Natural killer cell (primary cell): Measurements from ENCODE around the gene WDR45B. TPM values are rescaled to one million over a fixed set of nuclear protein-coding genes. Genes with fewer than 3 reads are reported as not detected.

Source experiments
- ATAC-seq, 3 donors: fragments of 150-1000 bp in 2 of 3; fragments of 200-7000 bp in 1 of 3; cut with Tn5 transposase; 1 replicate in 1 of 3; 2 replicates in 2 of 3; pipeline ENCODE4 v1.10.0; 2021; ENCODE audit warnings: mild to moderate bottlenecking in 2 of 3, moderate library complexity in 2 of 3
- DNase-seq, 2 donors: peaks; one replicate each; pipeline versions ENCODE4 v3.0.0 to v3.0.0-alpha.2; 2013 to 2021; ENCODE audit warnings: mixed read lengths in 1 of 2
- H3K27ac ChIP-seq: one replicate; pipeline ENCODE4 v1.5.1; 2013; ENCODE audit warnings: mild to moderate bottlenecking, low read length
- H3K27me3 ChIP-seq: one replicate; pipeline ENCODE4 v1.6.1; 2013; ENCODE audit warnings: low read length; ENCODE audit not compliant: control insufficient read depth, insufficient read depth
- H3K36me3 ChIP-seq: one replicate; pipeline ENCODE4 v1.6.1; 2013; ENCODE audit warnings: low read length; ENCODE audit not compliant: control insufficient read depth, insufficient read depth
- H3K4me1 ChIP-seq: one replicate; pipeline ENCODE4 v1.6.1; 2013; ENCODE audit warnings: low read length; ENCODE audit not compliant: control insufficient read depth, insufficient read depth
- H3K4me3 ChIP-seq: one replicate; pipeline ENCODE4 v1.5.1; 2013; ENCODE audit warnings: low read length
- H3K9me3 ChIP-seq: one replicate; pipeline ENCODE4 v1.6.1; 2013; ENCODE audit warnings: low read length; ENCODE audit not compliant: control insufficient read depth, insufficient read depth
- H3K27ac Mint-ChIP-seq, 2 donors: one replicate each; pipeline ENCODE4 v1.8.0; 2022; ENCODE audit warnings: mild to moderate bottlenecking in 2 of 2, mixed read lengths in 2 of 2, moderate library complexity in 1 of 2
- H3K27me3 Mint-ChIP-seq, 2 donors: one replicate each; pipeline ENCODE4 v1.8.0; 2022; ENCODE audit warnings: low read depth in 2 of 2, mixed read lengths in 2 of 2
- H3K36me3 Mint-ChIP-seq: one replicate; pipeline ENCODE4 v1.8.0; 2022; ENCODE audit warnings: mixed read lengths
- H3K4me1 Mint-ChIP-seq, 2 donors: one replicate each; pipeline ENCODE4 v1.8.0; 2022; ENCODE audit warnings: mixed read lengths in 2 of 2
- H3K4me3 Mint-ChIP-seq: one replicate; pipeline ENCODE4 v1.8.0; 2022; ENCODE audit warnings: mild to moderate bottlenecking, moderate library complexity, mixed read lengths
- H3K9me3 Mint-ChIP-seq, 2 donors: one replicate each; pipeline ENCODE4 v1.8.0; 2022; ENCODE audit warnings: mixed read lengths in 2 of 2
- WGBS: methylation state at CpG from one replicate; pipeline ENCODE4 v1.1.7; 2013; ENCODE audit warnings: missing lambda C conversion rate; ENCODE audit not compliant: insufficient coverage; 5-methylcytosine and 5-hydroxymethylcytosine counted together
- intact Hi-C: fragments of 100-400 bp; cut with micrococcal nuclease; formaldehyde crosslinking; loops from one replicate; pipeline ENCODE4 v1.14.2; 2022
- total RNA-seq, 4 donors: library from RNA; stranded (reverse); fragments of 120-200 nt in 1 of 4; gene quantifications; one replicate each; pipeline versions ENCODE4 v1.2.3 to v1.2.4, GENCODE V29; 2013 to 2022
- TF ChIP-seq, protein P1 (sequence below): fragments of 200-600 bp; IDR thresholded peaks from one replicate; pipeline ENCODE4 v1.8.0; 2022; ENCODE audit warnings: antibody characterized with exemption

The WDR45B gene
- total RNA-seq, 3 donors from 2014 or later (not counting 1 experiment from before 2014, with no cell fraction given) = 81.8 to 112 (median 94.6) TPM

GRCh38 chr17:82664701-82665182 lies 16.5 kb upstream of the WDR45B start:
- H3K9me3 Mint-ChIP-seq = no peaks in the 10 kb centered on the region
- H3K36me3 ChIP-seq = no peaks in the 10 kb centered on the region
- no peak overlapping the region for H3K4me3 Mint-ChIP-seq
- TF ChIP-seq, protein P1, sequence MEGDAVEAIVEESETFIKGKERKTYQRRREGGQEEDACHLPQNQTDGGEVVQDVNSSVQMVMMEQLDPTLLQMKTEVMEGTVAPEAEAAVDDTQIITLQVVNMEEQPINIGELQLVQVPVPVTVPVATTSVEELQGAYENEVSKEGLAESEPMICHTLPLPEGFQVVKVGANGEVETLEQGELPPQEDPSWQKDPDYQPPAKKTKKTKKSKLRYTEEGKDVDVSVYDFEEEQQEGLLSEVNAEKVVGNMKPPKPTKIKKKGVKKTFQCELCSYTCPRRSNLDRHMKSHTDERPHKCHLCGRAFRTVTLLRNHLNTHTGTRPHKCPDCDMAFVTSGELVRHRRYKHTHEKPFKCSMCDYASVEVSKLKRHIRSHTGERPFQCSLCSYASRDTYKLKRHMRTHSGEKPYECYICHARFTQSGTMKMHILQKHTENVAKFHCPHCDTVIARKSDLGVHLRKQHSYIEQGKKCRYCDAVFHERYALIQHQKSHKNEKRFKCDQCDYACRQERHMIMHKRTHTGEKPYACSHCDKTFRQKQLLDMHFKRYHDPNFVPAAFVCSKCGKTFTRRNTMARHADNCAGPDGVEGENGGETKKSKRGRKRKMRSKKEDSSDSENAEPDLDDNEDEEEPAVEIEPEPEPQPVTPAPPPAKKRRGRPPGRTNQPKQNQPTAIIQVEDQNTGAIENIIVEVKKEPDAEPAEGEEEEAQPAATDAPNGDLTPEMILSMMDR = no peak
- WGBS = 92% methylated on average over 22 of the region's 22 CpGs
- no peaks in the 10 kb centered on the region for H3K9me3 ChIP-seq
- no peak overlapping the region for H3K27ac ChIP-seq
- no peaks in the 10 kb centered on the region for H3K36me3 Mint-ChIP-seq
- DNase-seq (no peak), ATAC-seq (no peak)
- peaks cover 9% of the 10 kb centered on the region for H3K4me1 ChIP-seq
- no peak overlapping the region for H3K4me3 ChIP-seq
- H3K27ac Mint-ChIP-seq = no peak overlapping the region
- H3K27me3 Mint-ChIP-seq = no peaks in the 10 kb centered on the region
- no peaks in the 10 kb centered on the region for H3K27me3 ChIP-seq
- peaks cover 6 to 8% of the 10 kb centered on the region in 2 donors for H3K4me1 Mint-ChIP-seq
- intact Hi-C loops = loop anchor here (5.0 kb wide), 1 partner anchor 118 kb away; no protein-coding TSS in a partner anchor

GRCh38 chr17:82664276-82664575 lies 16.0 kb upstream of the WDR45B start:
- no peak overlapping the region for H3K4me3 Mint-ChIP-seq
- no peak overlapping the region for H3K27ac Mint-ChIP-seq
- peaks cover 6 to 8% of the 10 kb centered on the region in 2 donors for H3K4me1 Mint-ChIP-seq
- H3K36me3 Mint-ChIP-seq = no peaks in the 10 kb centered on the region
- Histone ChIP-seq H3K9me3 (no peaks in the 10 kb centered on the region), H3K36me3 (no peaks in the 10 kb centered on the region), H3K4me3 (no peak overlapping the region), H3K27me3 (no peaks in the 10 kb centered on the region), H3K27ac (no peak overlapping the region), H3K4me1 (peaks cover 9% of the 10 kb centered on the region)
- TF ChIP-seq, protein P1 = no peak
- intact Hi-C loops = no loop called here
- 93% methylated on average over 17 of the region's 17 CpGs for WGBS
- DNase-seq (no peak), ATAC-seq (no peak)
- no peaks in the 10 kb centered on the region for H3K9me3 Mint-ChIP-seq
- H3K27me3 Mint-ChIP-seq = no peaks in the 10 kb centered on the region

GRCh38 chr17:82663381-82664275 lies 15.4 kb upstream of the WDR45B start:
- DNase-seq (no peak), ATAC-seq (no peak)
- Histone ChIP-seq H3K27ac (no peak overlapping the region), H3K4me1 (peaks cover 6% of the 10 kb centered on the region), H3K9me3 (no peaks in the 10 kb centered on the region), H3K36me3 (no peaks in the 10 kb centered on the region), H3K4me3 (no peak overlapping the region), H3K27me3 (no peaks in the 10 kb centered on the region)
- WGBS = 91% methylated on average over 39 of the region's 39 CpGs
- Mint-ChIP-seq H3K4me1 (peaks cover 4% of the 10 kb centered on the region in 2 donors), H3K9me3 (no peaks in the 10 kb centered on the region), H3K27me3 (no peaks in the 10 kb centered on the region), H3K4me3 (no peak overlapping the region), H3K36me3 (no peaks in the 10 kb centered on the region), H3K27ac (no peak overlapping the region)
- TF ChIP-seq, protein P1 = no peak
- intact Hi-C loops = no loop called here
